HEK293T (cell line): Measurements from ENCODE around the gene PPP1R9B.

ENCODE experiments used
- CTCF ChIA-PET: fragments of 350-600 bp; formaldehyde crosslinking; extraction: SDS; loops from one replicate; lab custom pipeline; 2021; ENCODE audit warnings: antibody characterized with exemption, inconsistent platforms; lab: Yijun Ruan, JAX
- POLR2A ChIA-PET: fragments of 350-600 bp; formaldehyde crosslinking; extraction: SDS; loops from one replicate; lab custom pipeline; 2020; ENCODE audit warnings: antibody characterized with exemption, inconsistent platforms; lab: Yijun Ruan, JAX
- DNase-seq: peaks from one replicate; pipeline ENCODE4 v3.0.0; 2012; ENCODE audit warnings: mixed read lengths; ENCODE audit errors: extremely low spot score
- ARNT ChIP-seq: fragments of 450-650 bp; IDR thresholded peaks from 2 replicates; pipeline ENCODE4 v1.6.1; 2017; ENCODE audit warnings: mild to moderate bottlenecking
- BHLHE40 ChIP-seq: fragments of 450-650 bp; IDR thresholded peaks from 2 replicates; pipeline ENCODE4 v1.6.1; 2016; ENCODE audit warnings: mild to moderate bottlenecking, moderate library complexity, borderline replicate concordance
- CTBP1 ChIP-seq: fragments of 450-650 bp; IDR thresholded peaks from 2 replicates; pipeline ENCODE4 v1.6.1; 2016; ENCODE audit warnings: borderline replicate concordance
- ELF4 ChIP-seq: fragments of 450-650 bp; IDR thresholded peaks from 2 replicates; pipeline ENCODE4 v1.6.1; 2017; ENCODE audit warnings: antibody characterized with exemption
- FOXA1 ChIP-seq: fragments of 450-650 bp; IDR thresholded peaks from 2 replicates; pipeline ENCODE4 v1.6.1; 2016; ENCODE audit warnings: mild to moderate bottlenecking
- FOXK2 ChIP-seq: fragments of 450-650 bp; IDR thresholded peaks from 2 replicates; pipeline ENCODE4 v1.6.1; 2016; ENCODE audit warnings: mild to moderate bottlenecking
- FOXM1 ChIP-seq: fragments of 450-650 bp; IDR thresholded peaks from 2 replicates; pipeline ENCODE4 v1.6.1; 2017; ENCODE audit warnings: mild to moderate bottlenecking, borderline replicate concordance
- HDGF ChIP-seq: fragments of 450-650 bp; IDR thresholded peaks from 2 replicates; pipeline ENCODE4 v1.6.1; 2017; ENCODE audit warnings: antibody characterized with exemption, borderline replicate concordance
- L3MBTL2 ChIP-seq: fragments of 450-650 bp; conservative IDR thresholded peaks from 2 replicates; pipeline ENCODE4 v1.6.1; 2016; ENCODE audit warnings: mild to moderate bottlenecking
- LEF1 ChIP-seq: fragments of 450-650 bp; IDR thresholded peaks from 2 replicates; pipeline ENCODE4 v1.6.1; 2017; ENCODE audit warnings: mild to moderate bottlenecking, borderline replicate concordance
- NFRKB ChIP-seq: fragments of 450-650 bp; IDR thresholded peaks from 2 replicates; pipeline ENCODE4 v1.6.1; 2016; ENCODE audit warnings: mild to moderate bottlenecking, moderate library complexity
- SP1 ChIP-seq: fragments of 450-650 bp; IDR thresholded peaks from 2 replicates; pipeline ENCODE4 v1.6.1; 2017
- SUZ12 ChIP-seq: fragments of 450-650 bp; IDR thresholded peaks from 2 replicates; pipeline ENCODE4 v1.6.1; 2016; ENCODE audit warnings: mild to moderate bottlenecking
- TARDBP ChIP-seq: fragments of 450-650 bp; IDR thresholded peaks from 2 replicates; pipeline ENCODE4 v1.6.1; 2016
- ZNF384 ChIP-seq: fragments of 450-650 bp; IDR thresholded peaks from 2 replicates; pipeline ENCODE4 v1.6.1; 2016
- TF ChIP-seq, protein P1 (sequence below): fragments of 450-650 bp; IDR thresholded peaks from 2 replicates; pipeline ENCODE4 v1.6.1; 2016

Gene PPP1R9B

DNA sequence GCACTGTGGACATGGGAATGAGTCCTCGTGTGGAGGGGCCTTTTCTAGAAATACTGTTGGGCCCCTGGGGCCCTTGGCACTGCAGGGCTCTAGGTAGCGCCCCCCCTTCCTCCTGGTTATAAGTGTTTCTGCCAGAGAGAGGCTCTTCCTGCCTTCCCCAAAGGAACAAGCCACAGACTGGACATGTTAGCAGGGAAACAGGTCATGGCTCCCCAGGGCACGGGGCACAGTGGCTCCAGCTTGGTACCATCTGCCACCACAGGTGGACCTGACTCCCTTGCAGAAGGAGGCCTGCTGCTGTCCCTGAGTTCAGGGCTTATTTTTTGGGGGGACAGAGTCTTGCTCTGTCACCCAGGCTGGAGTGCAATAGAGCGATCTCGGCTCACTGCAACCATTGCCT lies 46.5 kb downstream of the PPP1R9B start:
- TF ChIP-seq ARNT, result no peak
- ChIA-PET POLR2A (interaction anchor here (1.0 to 1.2 kb wide), 2 partner anchors 11 to 16 kb away, joined by 3 read pairs; no protein-coding TSS in a partner anchor), CTCF (interaction anchor here (1.5 to 1.8 kb wide), 2 partner anchors 11 to 16 kb away, joined by 3 to 4 read pairs; no protein-coding TSS in a partner anchor)
- DNase-seq, result no peak

- TF ChIP-seq BHLHE40, result no peak
- no peak for TF ChIP-seq FOXK2
- TF ChIP-seq LEF1, result no peak
- TF ChIP-seq ZNF384, result no peak
- POLR2A ChIA-PET, result no interaction called here
- CTCF ChIA-PET, result interaction anchor here (1.1 to 1.8 kb wide), 2 partner anchors 9 to 15 kb away, joined by 4 read pairs; no protein-coding TSS in a partner anchor
- no peak for DNase-seq
Measured at GRCh38 chr17:50103252-50103651, 47.2 kb downstream of the PPP1R9B start.

GRCh38 chr17:50102164-50102991 lies 48.1 kb downstream of the PPP1R9B start:
- POLR2A ChIA-PET, result interaction anchor here (1.7 kb wide), 1 partner anchor 50 kb away, joined by 6 read pairs; no protein-coding TSS in a partner anchor
- no peak for DNase-seq
- TF ChIP-seq FOXA1 (no peak), TARDBP (no peak), LEF1 (no peak), NFRKB (no peak), FOXK2 (no peak), ELF4 (no peak), HDGF (no peak)
- TF ChIP-seq, protein P1, sequence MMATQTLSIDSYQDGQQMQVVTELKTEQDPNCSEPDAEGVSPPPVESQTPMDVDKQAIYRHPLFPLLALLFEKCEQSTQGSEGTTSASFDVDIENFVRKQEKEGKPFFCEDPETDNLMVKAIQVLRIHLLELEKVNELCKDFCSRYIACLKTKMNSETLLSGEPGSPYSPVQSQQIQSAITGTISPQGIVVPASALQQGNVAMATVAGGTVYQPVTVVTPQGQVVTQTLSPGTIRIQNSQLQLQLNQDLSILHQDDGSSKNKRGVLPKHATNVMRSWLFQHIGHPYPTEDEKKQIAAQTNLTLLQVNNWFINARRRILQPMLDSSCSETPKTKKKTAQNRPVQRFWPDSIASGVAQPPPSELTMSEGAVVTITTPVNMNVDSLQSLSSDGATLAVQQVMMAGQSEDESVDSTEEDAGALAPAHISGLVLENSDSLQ, result no peak
- CTCF ChIA-PET, result interaction anchor here (1.1 kb wide), 1 partner anchor 8 kb away, joined by 4 read pairs; no protein-coding TSS in a partner anchor

- ChIA-PET CTCF (interaction anchor here (1.0 kb wide), 1 partner anchor 13 kb away, joined by 3 read pairs; no protein-coding TSS in a partner anchor), POLR2A (interaction anchor here (0.7 to 1.7 kb wide), 5 partner anchors 10 to 50 kb away, joined by 3 to 6 read pairs (median 3); no protein-coding TSS in a partner anchor)
- no peak for DNase-seq
- no peak for TF ChIP-seq BHLHE40
- no peak for TF ChIP-seq FOXM1
- no peak for TF ChIP-seq NFRKB
- TF ChIP-seq CTBP1, result no peak
- no peak for TF ChIP-seq SP1
- TF ChIP-seq ELF4, result no peak
- TF ChIP-seq SUZ12, result no peak
- no peak for TF ChIP-seq FOXK2
- no peak for TF ChIP-seq HDGF
- TF ChIP-seq LEF1, result no peak
Measured at GRCh38 chr17:50101346-50102163, 48.9 kb downstream of the PPP1R9B start.

- TF ChIP-seq FOXM1 (no peak), SP1 (no peak), CTBP1 (no peak), BHLHE40 (no peak), FOXK2 (no peak), ZNF384 (no peak), SUZ12 (no peak), HDGF (no peak), NFRKB (no peak), LEF1 (no peak), ARNT (no peak), L3MBTL2 (no peak), ELF4 (no peak), TARDBP (no peak), FOXA1 (no peak)
- TF ChIP-seq, protein P1, result no peak
- POLR2A ChIA-PET, result interaction anchor here (0.7 to 1.7 kb wide), 5 partner anchors 10 to 51 kb away, joined by 3 to 6 read pairs (median 3); no protein-coding TSS in a partner anchor
- DNase-seq, result no peak
- CTCF ChIA-PET, result interaction anchor here (1.0 kb wide), 1 partner anchor 14 kb away, joined by 3 read pairs; no protein-coding TSS in a partner anchor
Measured at GRCh38 chr17:50100921-50101345, 49.5 kb downstream of the PPP1R9B start.

GRCh38 chr17:50100480-50100883 lies 50.0 kb downstream of the PPP1R9B start:
- no peak for TF ChIP-seq BHLHE40
- TF ChIP-seq TARDBP, result no peak
- no peak for TF ChIP-seq SP1
- TF ChIP-seq HDGF, result no peak
- TF ChIP-seq, protein P1, result no peak
- TF ChIP-seq L3MBTL2, result no peak
- no peak for TF ChIP-seq FOXA1
- no peak for TF ChIP-seq SUZ12
- DNase-seq, result no peak
- POLR2A ChIA-PET, result interaction anchor here (0.9 to 1.7 kb wide), 4 partner anchors 11 to 51 kb away, joined by 3 to 6 read pairs (median 4); no protein-coding TSS in a partner anchor
- CTCF ChIA-PET, result interaction anchor here (1.0 kb wide), 2 partner anchors 14 kb away, joined by 3 to 4 read pairs; no protein-coding TSS in a partner anchor
